K562 (cell line): Measurements from ENCODE around the gene NAV2. TPM values are rescaled to one million over a fixed set of nuclear protein-coding genes. Genes with fewer than 3 reads are reported as not detected.

Experiments used
- ATAC-seq: fragments of 200-7000 bp; cut with Tn5 transposase; 3 replicates; pipeline ENCODE4 v1.9.1; 2020; ENCODE audit warnings: moderate library complexity
- BruUV-seq: library from RNA; stranded (reverse); fragments of 400-500 nt; replicated peaks from 2 replicates; lab custom pipeline; 2021; lab: Mats Ljungman, UMichigan
- CTCF ChIA-PET: fragments of 300-600 bp; formaldehyde crosslinking; extraction: SDS; loops from one replicate; lab custom pipeline; 2021; ENCODE audit warnings: low intra/inter-chr PET ratio; lab: Yijun Ruan, JAX
- POLR2A ChIA-PET: fragments of 300-600, 350-650 bp; sonication (Branson Sonifier 250); formaldehyde crosslinking; extraction: SDS; loops from one replicate; lab custom pipeline; 2021; ENCODE audit warnings: antibody characterized with exemption, inconsistent platforms; lab: Yijun Ruan, JAX
- DNase-seq, 4 experiments: peaks; one replicate each; pipeline versions ENCODE4 v3.0.0 to v3.0.0-alpha.2; 2011 to 2018; ENCODE audit warnings: low spot score in 3 of 4, mixed read lengths in 3 of 4; ENCODE audit errors: extremely low read depth in 1 of 4
- FAIRE-seq: peaks from 2 replicates; lab custom pipeline; 2011; peaks lifted over from hg19 to GRCh38; lab: Jason Lieb, UNC
- H2AFZ ChIP-seq: 2 replicates; pipeline ENCODE4 v1.6.0; 2011; ENCODE audit warnings: low read depth, low read length, control low read depth, inconsistent platforms
- H3K27ac ChIP-seq: fragments of 200-600 bp; 3 replicates; pipeline ENCODE4 v1.8.0; 2011; ENCODE audit warnings: low read depth, mild to moderate bottlenecking, control low read depth, inconsistent platforms, low read length, moderate library complexity, mixed read lengths; ENCODE audit errors: extremely low read depth
- H3K27me3 ChIP-seq, 2 experiments: fragments of 300-600 bp in 1 of 2; 2 replicates in 1 of 2; 3 replicates in 1 of 2; pipeline versions ENCODE4 v1.6.0 to v1.8.0; 2011; ENCODE audit warnings: inconsistent platforms in 2 of 2, low read length in 2 of 2, mild to moderate bottlenecking in 1 of 2, mixed read lengths in 1 of 2, moderate library complexity in 1 of 2; ENCODE audit not compliant: control insufficient read depth in 2 of 2, insufficient read depth in 2 of 2
- H3K36me3 ChIP-seq: fragments of 300-600 bp; 3 replicates; pipeline ENCODE4 v1.8.0; 2011; ENCODE audit warnings: mild to moderate bottlenecking, low read length, inconsistent platforms; ENCODE audit not compliant: control insufficient read depth, insufficient read depth
- H3K4me1 ChIP-seq, 2 experiments: fragments of 200-600 bp in 1 of 2; replicated peaks in 1 of 2; 2 replicates in 1 of 2; 3 replicates in 1 of 2; pipeline versions ENCODE4 v1.5.1 to v1.8.0; 2011; ENCODE audit warnings: inconsistent platforms in 2 of 2, low read length in 2 of 2, mild to moderate bottlenecking in 1 of 2, mixed read lengths in 1 of 2, moderate library complexity in 1 of 2; ENCODE audit not compliant: control insufficient read depth in 2 of 2, insufficient read depth in 2 of 2
- H3K4me2 ChIP-seq: 2 replicates; pipeline ENCODE4 v1.6.1; 2011; ENCODE audit warnings: low read length, control low read depth, inconsistent platforms, mixed read lengths; ENCODE audit not compliant: insufficient read depth
- H3K4me3 ChIP-seq: fragments of 200-600 bp; sonication (generic), shearing (Covaris generic); 2 replicates; pipeline ENCODE4 v1.5.1; 2016; ENCODE audit warnings: control low read depth, inconsistent platforms
- H3K79me2 ChIP-seq: fragments of 200-600 bp; 3 replicates; pipeline ENCODE4 v1.8.0; 2011; ENCODE audit warnings: low read length, inconsistent platforms; ENCODE audit not compliant: control insufficient read depth, insufficient read depth
- H3K9ac ChIP-seq, 2 experiments: 2 replicates each; pipeline versions ENCODE4 v1.6.0 to v1.6.1; 2011; ENCODE audit warnings: low read depth in 2 of 2, low read length in 2 of 2, control low read depth in 1 of 2, inconsistent platforms in 1 of 2, mild to moderate bottlenecking in 1 of 2, mixed read lengths in 1 of 2; ENCODE audit not compliant: insufficient read depth in 1 of 2
- H3K9me1 ChIP-seq: one replicate; pipeline ENCODE4 v1.6.0; 2011; ENCODE audit warnings: inconsistent platforms, mild to moderate bottlenecking, low read length, moderate library complexity; ENCODE audit not compliant: control insufficient read depth, insufficient read depth
- H3K9me3 ChIP-seq: replicated peaks from 2 replicates; pipeline ENCODE4 v1.5.1; 2011; ENCODE audit warnings: low read depth, low read length, inconsistent platforms; ENCODE audit not compliant: control insufficient read depth, insufficient read depth
- H4K20me1 ChIP-seq: replicated peaks from 2 replicates; pipeline ENCODE4 v1.6.1; 2011; ENCODE audit warnings: low read length, inconsistent platforms, mixed read lengths; ENCODE audit not compliant: control insufficient read depth, insufficient read depth
- AFF1 ChIP-seq, 2 experiments: fragments of 450-650 bp; IDR thresholded peaks; 2 replicates each; pipeline ENCODE4 v1.6.1; 2018; ENCODE audit warnings: mild to moderate bottlenecking in 2 of 2, low read depth in 1 of 2; ENCODE audit not compliant: partially characterized antibody in 2 of 2
- CBX3 ChIP-seq, 2 experiments: IDR thresholded peaks; 1 replicate in 1 of 2; 2 replicates in 1 of 2; pipeline ENCODE4 v1.6.1; 2012; ENCODE audit warnings: inconsistent platforms in 2 of 2, low read length in 2 of 2, borderline replicate concordance in 1 of 2, control low read depth in 1 of 2
- EP300 ChIP-seq: IDR thresholded peaks from 2 replicates; pipeline ENCODE4 v1.6.1; 2012; ENCODE audit warnings: low read length, improper control_type of control experiment
- FOXK1 ChIP-seq: sonication (generic); formaldehyde crosslinking; IDR thresholded peaks from 2 replicates; pipeline ENCODE4 v1.8.0; 2022; ENCODE audit warnings: missing genetic modification reagents, mild to moderate bottlenecking, borderline replicate concordance
- KAT2B ChIP-seq: IDR thresholded peaks from one replicate; pipeline ENCODE4 v1.6.1; 2012; ENCODE audit warnings: low read depth, mild to moderate bottlenecking, control low read depth, inconsistent platforms, low read length, moderate library complexity
- KAT8 ChIP-seq: fragments of 450-650 bp; IDR thresholded peaks from 2 replicates; pipeline ENCODE4 v1.6.1; 2016; ENCODE audit warnings: low read depth, mild to moderate bottlenecking
- MCM5 ChIP-seq: fragments of 450-650 bp; IDR thresholded peaks from 2 replicates; pipeline ENCODE4 v1.6.1; 2016; ENCODE audit warnings: low read depth
- RAD21 ChIP-seq, 2 experiments: fragments of 250-450 bp in 1 of 2; fragments of 450-650 bp in 1 of 2; sonication (Bioruptor Pico) in 1 of 2; formaldehyde crosslinking in 1 of 2; IDR thresholded peaks in 1 of 2; conservative IDR thresholded peaks in 1 of 2; 2 replicates each; pipeline versions ENCODE4 v1.4.0 to v1.8.0; 2020 to 2022; ENCODE audit warnings: mild to moderate bottlenecking in 2 of 2, moderate library complexity in 1 of 2
- ZBTB12 ChIP-seq: fragments of 250-450 bp; sonication (Bioruptor Pico); IDR thresholded peaks from 2 replicates; pipeline ENCODE4 v1.4.0; 2020
- ZNF23 ChIP-seq: fragments of 250-450 bp; sonication (Bioruptor Pico); IDR thresholded peaks from 2 replicates; pipeline ENCODE4 v1.4.0; 2020; ENCODE audit warnings: mild to moderate bottlenecking
- WGBS: fragments of 100-300 bp; shearing (Covaris generic); methylation state at CpG from one replicate; pipeline ENCODE4 v1.1.6; 2016; ENCODE audit warnings: low coverage, mixed read lengths; ENCODE audit not compliant: insufficient coverage; ENCODE audit errors: missing lambda C conversion rate; 5-methylcytosine and 5-hydroxymethylcytosine counted together
- in situ Hi-C: fragments of 300-500 bp; cut with MboI; formaldehyde crosslinking; loops from 4 replicates; pipeline ENCODE4 v1.15.0; 2018; ENCODE audit warnings: inconsistent platforms, mixed read lengths
- intact Hi-C: fragments of 100-400 bp; cut with micrococcal nuclease; formaldehyde crosslinking; loops from 2 replicates; pipeline ENCODE4 v1.14.2; 2022
- polyA plus RNA-seq, 8 experiments: library from polyadenylated mRNA; depleted of rRNA in 4 of 8; stranded (reverse) in 5 of 8; unstranded in 3 of 8; fragments of >200 nt; fragmentation: Nextera tagmentation in 2 of 8; fragmentation: Illumina TruSeq in 1 of 8; extraction: Ambion mirVana in 2 of 8; extraction: Trizol in 1 of 8; gene quantifications; 2 replicates each; pipeline versions ENCODE4 v1.2.1 to v1.2.3, GENCODE V29; 2011 to 2014; ENCODE audit warnings: inconsistent platforms in 1 of 8, missing spikeins in 1 of 8
- total RNA-seq, 7 experiments: library from RNA; depleted of rRNA in 6 of 7; stranded (reverse); fragments of >200 nt in 6 of 7; fragmentation: Illumina TruSeq in 2 of 7; extraction: Trizol in 2 of 7; gene quantifications; 2 replicates each; pipeline versions ENCODE4 v1.2.1 to v1.2.3, GENCODE V29; 2011 to 2021; ENCODE audit warnings: low replicate concordance in 1 of 7

NAV2 gene
- total and polyA plus RNA-seq, 9 of the 15 experiments (the other 6 are each of a cell fraction or from before 2014, with no cell fraction given): 0.03 to 0.35 (median 0.05) TPM

- no peak for ATAC-seq
- no peak overlapping the region for H3K9ac ChIP-seq
- intact Hi-C loops (no loop called here), in situ Hi-C loops (no loop called here)
- no peak overlapping the region for H2AFZ ChIP-seq
- H3K27ac ChIP-seq: no peak overlapping the region
- H3K36me3 ChIP-seq: no peaks in the 10 kb centered on the region
- H3K9me1 ChIP-seq: no peaks in the 10 kb centered on the region
- CTCF ChIA-PET: no interaction called here
- H3K4me2 ChIP-seq: no peak overlapping the region
- DNase-seq: no peak
- no peak overlapping the region for H3K4me3 ChIP-seq
- no peaks in the 10 kb centered on the region for H3K9me3 ChIP-seq
- no peaks in the 10 kb centered on the region for H3K79me2 ChIP-seq
- 0% methylated on average over 4 of the region's 4 CpGs for WGBS
- POLR2A ChIA-PET: interaction anchor here (1.1 kb wide), 1 partner anchor 77 kb away, joined by 3 read pairs; no protein-coding TSS in a partner anchor
- H3K27me3 ChIP-seq: no peaks in the 10 kb centered on the region; a peak in 1 of 5 replicates
- FAIRE-seq: no peak
- BruUV-seq: no TSS peak
- H4K20me1 ChIP-seq: no peaks in the 10 kb centered on the region
- H3K4me1 ChIP-seq: no peaks in the 10 kb centered on the region
- TF ChIP-seq FOXK1 (CRISPR knock-in tag) (no peak), CBX3 (IDR thresholded peaks at IDR 0.05; ENCODE audit: borderline replicate concordance in 1 of 2, low read length in 2 of 2) (no peak), RAD21 (CRISPR knock-in tag; conservative IDR thresholded peaks at IDR 0.05 in 1 of 2, IDR thresholded peaks at IDR 0.05 in 1 of 2) (no peak), EP300 (no peak), AFF1 (IDR thresholded peaks at IDR 0.05; ENCODE audit: low read depth in 1 of 2, partially characterized antibody in 2 of 2) (no peak), KAT8 (no peak), ZBTB12 (CRISPR knock-in tag) (no peak), ZNF23 (CRISPR knock-in tag) (no peak), KAT2B (no peak), MCM5 (no peak)
Observed at GRCh38 chr11:19826606-19827005, 114.0 kb downstream of the NAV2 start.
